Liver (tissue), 3 donors: ENCODE data around the gene TCF12.

Experiments used
- CTCF ChIP-seq: fragments of 150-350 bp; IDR thresholded peaks from 2 replicates; pipeline ENCODE4 v1.5.1; 2017; ENCODE audit warnings: improper control_type of control experiment, low read depth, low read length; ENCODE audit not compliant: missing input control
- FOXA1 ChIP-seq: IDR thresholded peaks from 2 replicates; pipeline ENCODE4 v1.6.1; 2016; ENCODE audit warnings: antibody characterized with exemption
- MAX ChIP-seq: IDR thresholded peaks from 2 replicates; pipeline ENCODE4 v1.6.1; 2016; ENCODE audit warnings: antibody characterized with exemption
- NR2F2 ChIP-seq: IDR thresholded peaks from 2 replicates; pipeline ENCODE4 v1.6.1; 2016; ENCODE audit warnings: antibody characterized with exemption
- RAD21 ChIP-seq, 2 donors: IDR thresholded peaks; 2 replicates each; pipeline ENCODE4 v1.6.1; 2016; ENCODE audit warnings: antibody characterized with exemption in 2 of 2, mild to moderate bottlenecking in 2 of 2
- YY1 ChIP-seq: IDR thresholded peaks from 2 replicates; pipeline ENCODE4 v1.6.1; 2016; ENCODE audit warnings: antibody characterized with exemption, mild to moderate bottlenecking
- donor health status: healthy.
- donor health status: healthy.

DNA sequence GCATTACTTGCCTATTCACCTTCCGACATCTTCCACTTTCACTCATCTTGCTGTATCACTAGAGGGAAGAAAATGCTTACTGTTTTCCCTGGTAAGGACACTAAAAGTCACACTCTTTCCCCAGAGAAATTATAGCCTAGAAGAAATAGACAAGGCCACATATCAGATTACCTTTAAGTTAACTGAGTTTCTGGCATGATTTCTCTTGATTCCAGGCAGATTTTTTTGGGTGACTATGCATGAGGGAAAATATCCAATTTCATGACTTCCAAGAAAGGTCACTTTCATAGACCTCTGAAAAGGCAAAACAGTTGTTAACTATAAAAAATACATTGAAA is 30.3 kb downstream of the TCF12 start:
- TF ChIP-seq CTCF (no peak), YY1 (no peak), NR2F2 (no peak), RAD21 (IDR thresholded peaks at IDR 0.05) (no peak), MAX (no peak), FOXA1 (no peak)
